ENCODE results near the gene COL1A1.
A peak's percentile ranks its signal among the peaks of the same experiment; 100 is the strongest.

Gene COL1A1

DNA sequence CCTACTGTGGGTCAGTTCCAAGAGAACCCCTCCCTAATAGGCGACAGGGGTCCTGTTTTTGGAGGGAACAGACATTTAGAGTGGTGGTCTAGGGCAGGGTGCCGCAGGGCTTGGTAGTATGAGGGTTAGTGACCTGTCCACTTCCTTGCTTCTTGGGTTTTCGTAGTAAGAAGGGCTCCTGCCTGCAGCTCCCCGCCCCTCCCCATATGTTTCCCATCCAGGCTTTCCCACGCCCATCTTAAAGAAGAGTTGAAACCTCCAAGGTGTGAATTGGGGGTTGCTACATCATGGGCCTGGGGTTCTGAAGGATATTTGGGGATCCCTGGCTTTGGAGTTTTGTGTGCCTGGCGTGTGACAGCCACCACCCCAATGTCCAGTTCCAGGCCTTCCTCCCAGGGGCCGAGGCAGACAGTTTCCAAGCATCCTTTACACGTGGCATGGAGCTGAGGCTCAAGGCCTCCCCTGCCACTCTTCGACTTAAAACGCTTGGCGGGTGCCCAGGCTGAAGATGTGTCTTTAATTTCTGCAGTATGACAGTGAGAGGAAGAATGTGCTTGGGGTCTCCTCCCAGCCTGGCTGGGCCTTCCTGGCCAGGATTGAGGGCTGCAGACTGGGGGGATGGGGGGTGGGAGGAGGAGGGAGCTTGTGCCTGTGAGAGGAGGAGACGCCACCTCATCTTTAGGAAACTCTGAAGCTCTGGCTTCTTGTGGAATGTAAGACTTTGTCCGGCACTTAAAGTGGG is 2.3 kb upstream of the COL1A1 start:
- TF ChIP-seq, protein P1, sequence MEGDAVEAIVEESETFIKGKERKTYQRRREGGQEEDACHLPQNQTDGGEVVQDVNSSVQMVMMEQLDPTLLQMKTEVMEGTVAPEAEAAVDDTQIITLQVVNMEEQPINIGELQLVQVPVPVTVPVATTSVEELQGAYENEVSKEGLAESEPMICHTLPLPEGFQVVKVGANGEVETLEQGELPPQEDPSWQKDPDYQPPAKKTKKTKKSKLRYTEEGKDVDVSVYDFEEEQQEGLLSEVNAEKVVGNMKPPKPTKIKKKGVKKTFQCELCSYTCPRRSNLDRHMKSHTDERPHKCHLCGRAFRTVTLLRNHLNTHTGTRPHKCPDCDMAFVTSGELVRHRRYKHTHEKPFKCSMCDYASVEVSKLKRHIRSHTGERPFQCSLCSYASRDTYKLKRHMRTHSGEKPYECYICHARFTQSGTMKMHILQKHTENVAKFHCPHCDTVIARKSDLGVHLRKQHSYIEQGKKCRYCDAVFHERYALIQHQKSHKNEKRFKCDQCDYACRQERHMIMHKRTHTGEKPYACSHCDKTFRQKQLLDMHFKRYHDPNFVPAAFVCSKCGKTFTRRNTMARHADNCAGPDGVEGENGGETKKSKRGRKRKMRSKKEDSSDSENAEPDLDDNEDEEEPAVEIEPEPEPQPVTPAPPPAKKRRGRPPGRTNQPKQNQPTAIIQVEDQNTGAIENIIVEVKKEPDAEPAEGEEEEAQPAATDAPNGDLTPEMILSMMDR (IDR thresholded peaks at IDR 0.05), result no peak

DNA sequence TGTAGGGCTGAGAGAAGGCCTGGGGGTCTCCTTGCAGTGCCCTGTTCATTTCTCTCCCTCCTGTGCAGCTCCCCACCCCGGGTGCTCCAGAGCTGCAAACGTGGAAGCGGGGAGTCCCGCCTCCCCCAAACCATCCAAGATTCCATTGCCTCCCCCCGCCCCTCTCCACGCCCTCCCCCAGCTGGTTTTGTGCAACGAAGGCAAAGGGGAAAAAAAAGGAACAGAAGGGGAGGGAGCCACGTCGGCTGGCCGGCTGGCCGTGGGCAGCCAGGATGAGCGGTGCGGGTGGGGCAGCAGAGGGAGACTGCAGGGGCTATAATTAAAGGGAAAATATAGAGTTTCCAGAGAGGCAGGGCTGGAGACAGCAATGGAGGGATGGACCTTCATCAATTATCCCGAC is 1.7 kb upstream of the COL1A1 start:
- TF ChIP-seq, protein P1 (IDR thresholded peaks at IDR 0.05), result no peak

DNA sequence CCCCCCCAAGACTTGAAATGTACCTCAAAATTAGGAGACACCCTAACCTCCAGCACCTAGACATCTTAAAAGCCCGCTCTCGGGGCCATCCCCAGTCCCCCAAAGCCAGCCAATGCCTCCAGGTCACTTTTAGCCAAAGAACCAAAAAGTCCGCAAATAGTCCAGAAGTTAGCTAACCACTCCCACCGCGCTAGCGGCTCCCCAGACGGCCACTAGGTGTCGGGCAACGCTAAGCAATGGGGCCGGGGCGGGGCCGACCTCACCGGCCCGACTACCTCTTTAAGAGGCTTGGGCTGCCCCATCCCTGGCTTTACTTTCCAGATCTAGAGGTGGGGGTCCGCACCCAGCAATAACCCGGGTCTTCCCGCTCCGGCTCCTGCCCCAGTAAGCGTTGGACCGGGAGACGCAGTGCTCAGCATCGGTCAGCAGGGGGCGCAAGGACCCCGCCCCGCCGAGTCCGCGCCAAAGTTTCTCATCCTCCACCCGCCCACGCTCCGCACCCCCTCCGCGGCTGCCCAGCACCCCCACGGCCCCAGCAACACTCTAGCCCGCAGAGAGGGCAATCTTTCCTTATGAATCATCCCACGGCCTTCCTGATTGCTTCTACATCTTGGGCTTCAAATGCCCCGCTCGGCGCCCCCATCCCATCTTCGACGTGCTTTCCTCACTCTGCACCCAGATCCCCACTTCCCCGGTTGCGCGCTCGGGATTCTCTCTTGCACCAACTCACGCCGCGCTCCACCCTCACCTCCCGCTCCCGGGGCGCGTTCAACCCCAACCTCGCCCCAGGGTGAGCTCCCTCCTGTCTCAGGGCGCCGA is 765 bp downstream of the COL1A1 start:
- TF ChIP-seq, protein P1 (IDR thresholded peaks at IDR 0.05), result peak; percentile 100

- TF ChIP-seq, protein P1 (IDR thresholded peaks at IDR 0.05), result no peak
Measured at GRCh38 chr17:50199803-50200456, 1.5 kb downstream of the COL1A1 start.

DNA sequence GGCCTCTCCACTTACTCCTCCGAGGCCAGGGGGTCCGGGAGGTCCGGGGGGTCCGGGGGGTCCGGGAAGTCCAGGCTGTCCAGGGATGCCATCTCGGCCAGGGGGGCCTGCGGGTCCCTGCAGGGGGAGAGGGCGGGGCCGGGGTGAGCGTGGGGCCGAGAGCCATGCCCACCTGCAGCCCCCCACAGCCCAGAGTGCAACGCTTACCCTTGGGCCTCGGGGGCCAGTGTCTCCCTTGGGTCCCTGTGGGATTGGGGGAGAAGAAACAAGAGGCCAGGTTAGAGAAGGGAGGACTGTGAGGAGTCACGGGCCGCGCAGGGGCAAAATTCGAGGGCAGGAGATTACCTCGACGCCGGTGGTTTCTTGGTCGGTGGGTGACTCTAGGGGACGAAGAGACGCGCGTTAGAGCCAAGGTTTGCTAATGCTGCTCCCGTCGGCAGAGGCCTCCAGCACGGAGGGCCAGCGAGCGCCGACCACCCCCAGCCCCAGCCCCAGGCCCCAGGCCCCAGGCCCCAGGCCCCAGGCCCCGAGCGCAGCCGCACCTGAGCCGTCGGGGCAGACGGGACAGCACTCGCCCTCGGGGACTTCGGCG is 2.1 kb downstream of the COL1A1 start:
- TF ChIP-seq, protein P1 (IDR thresholded peaks at IDR 0.05), result no peak

DNA sequence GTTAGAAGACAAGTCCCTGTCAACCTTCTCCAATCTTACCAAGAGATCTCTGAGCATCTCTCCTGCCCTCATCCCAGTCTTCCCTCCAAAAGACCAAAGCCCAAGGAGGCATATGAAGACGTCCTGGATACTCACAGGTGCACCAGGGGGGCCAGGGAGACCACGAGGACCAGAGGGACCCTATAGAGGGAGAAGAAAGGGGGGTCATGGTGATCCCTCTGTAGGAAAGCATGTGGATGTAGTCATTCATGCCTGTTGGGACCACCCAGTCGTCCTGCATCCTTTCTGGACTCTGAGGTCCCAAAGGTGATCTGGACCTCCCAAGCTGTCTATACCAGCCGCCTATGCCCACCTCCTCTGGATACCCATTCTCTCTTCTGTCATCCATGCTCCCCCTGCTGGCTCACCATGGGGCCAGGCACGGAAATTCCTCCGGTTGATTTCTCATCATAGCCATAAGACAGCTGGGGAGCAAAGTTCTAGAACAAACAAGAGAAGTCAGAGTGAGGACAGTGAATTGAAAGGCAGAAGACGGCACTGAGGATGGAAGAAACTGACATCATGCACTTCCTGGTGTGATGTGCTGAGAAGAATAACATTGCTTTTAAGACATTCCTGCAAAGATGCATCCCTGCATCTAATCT is 3.3 kb downstream of the COL1A1 start:
- TF ChIP-seq, protein P1 (IDR thresholded peaks at IDR 0.05), result peak; percentile 76

DNA sequence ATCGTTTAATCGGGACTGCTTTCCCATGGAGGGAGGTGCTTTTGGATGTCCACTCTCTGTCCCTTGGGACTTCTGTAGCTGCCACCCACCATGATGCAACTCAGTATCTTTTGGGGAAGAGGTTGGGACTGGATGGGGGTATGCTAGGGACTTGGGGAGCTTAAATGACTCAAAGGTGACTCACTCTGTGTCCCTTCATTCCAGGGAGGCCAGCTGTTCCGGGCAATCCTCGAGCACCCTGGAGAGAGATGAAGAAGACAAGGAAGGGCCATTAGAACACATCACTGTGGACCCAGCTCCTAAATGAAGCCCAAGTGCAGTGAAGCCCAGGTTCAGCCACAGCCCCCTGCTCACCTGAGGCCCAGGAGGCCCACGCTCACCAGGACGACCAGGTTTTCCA is 4.6 kb downstream of the COL1A1 start:
- TF ChIP-seq, protein P1 (IDR thresholded peaks at IDR 0.05), result no peak
